CD4-positive, alpha-beta T cell treated with Interleukin-6 at 100 ng/mL for 8 hours (primary cell): ENCODE measurements around the gene TJAP1.

Experiments used
- DNase-seq: peaks from one replicate; pipeline ENCODE4 v3.0.0-alpha.2; 2020; ENCODE audit warnings: mixed read lengths, low spot score

Gene TJAP1

GRCh38 chr6:43504756-43505593 lies 27.6 kb downstream of the TJAP1 start:
- DNase-seq: no peak

GRCh38 chr6:43505718-43506117 lies 28.3 kb downstream of the TJAP1 start:
- no peak for DNase-seq

- no peak for DNase-seq
These were observed 28.8 kb downstream of the TJAP1 start for GRCh38 chr6:43506171-43506570.

- peak; percentile 76 for DNase-seq
These were observed 29.5 kb downstream of the TJAP1 start for GRCh38 chr6:43506667-43507471.

- DNase-seq: no peak
These were observed 31.2 kb downstream of the TJAP1 start for GRCh38 chr6:43508481-43509141.

DNA sequence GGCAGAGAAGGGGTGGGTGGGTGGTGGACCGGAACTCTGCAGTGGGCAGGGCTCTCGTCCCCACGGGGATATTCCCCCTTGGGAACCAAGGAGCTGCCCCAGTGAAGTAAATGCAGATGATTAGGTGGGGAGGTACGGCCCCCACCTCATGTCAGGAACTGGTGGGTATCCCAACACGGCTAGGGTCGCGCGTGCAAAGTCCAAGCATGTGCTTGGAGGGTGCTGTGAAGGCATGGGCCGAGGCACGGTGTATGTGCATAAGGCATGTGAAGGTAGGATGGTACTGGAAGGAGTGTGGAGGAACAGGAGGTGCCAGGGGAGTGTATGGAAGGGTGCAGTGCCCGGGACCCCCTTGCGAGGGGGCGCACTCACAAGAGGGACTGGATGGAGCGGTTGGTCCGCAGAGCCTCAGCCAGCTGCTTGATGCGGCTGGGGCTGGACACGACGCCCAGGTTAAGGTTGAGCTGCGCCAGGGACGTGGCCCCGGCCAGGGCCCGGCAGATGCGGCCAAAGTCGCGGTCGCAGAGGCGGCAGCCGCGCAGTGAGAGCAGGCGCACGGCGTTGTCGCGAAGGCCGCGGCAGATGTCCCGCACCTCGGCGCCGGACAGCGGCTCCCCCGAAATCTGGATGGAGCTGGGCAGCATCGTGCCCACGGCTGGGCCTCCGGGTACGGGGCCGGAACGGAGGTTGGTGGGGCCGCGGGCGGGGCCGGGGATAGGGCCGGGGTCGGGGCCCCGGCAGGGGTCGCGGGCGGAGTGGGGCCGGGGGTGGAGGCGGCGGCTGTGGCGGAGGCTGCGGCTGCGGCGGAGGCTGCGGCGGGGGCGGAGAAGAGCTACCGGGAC lies 32.0 kb downstream of the TJAP1 start:
- no peak for DNase-seq

DNA sequence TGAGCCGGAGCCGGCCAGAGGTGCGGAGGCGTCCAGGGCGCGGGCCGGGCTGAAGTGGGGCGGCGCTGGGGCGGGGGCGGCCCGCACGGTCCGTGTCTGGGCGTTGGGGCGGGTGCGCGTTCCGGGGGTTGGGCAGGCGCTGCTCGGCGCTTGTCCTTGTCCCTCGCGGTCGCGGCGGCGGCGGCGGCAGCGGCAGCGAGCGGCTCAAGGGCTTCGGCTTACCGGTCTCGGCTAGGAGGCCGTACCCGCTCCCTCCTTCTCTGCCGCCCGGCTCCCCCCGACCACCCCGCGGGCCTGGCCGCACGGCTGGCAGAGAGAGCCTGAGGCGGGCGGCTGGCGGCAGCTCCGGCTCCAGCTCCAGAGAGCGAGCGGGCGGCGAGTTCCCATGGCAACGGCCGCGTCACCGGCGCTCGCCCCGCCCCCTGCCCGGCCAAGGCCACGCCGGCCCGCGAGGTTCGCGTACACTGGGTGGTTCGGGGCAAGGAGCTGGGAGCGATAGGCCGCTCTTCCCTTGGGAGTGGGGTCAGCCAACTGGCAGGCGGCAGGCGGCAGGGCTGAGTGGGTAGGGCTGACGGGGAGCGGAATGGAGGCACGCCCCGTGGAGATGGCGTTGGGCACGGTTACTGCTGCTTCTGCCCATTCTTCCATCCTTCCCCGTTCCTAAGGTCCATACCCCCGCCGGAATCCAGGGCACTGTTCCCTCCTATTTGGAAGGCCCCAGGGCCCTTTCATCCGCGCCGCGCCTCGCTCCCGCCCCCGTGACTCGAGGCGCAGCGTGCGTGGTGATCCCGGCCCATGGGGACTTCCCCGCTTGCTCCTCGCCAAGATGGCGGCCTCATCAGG lies 32.8 kb downstream of the TJAP1 start, which contains the start of gene LRRC73:
Gene LRRC73 (minus strand): TSS at position 363 of the 843 bp plus-strand sequence. CDS start 561 bp downstream, outside the sequence.
- peak; percentile 65 for DNase-seq

DNA sequence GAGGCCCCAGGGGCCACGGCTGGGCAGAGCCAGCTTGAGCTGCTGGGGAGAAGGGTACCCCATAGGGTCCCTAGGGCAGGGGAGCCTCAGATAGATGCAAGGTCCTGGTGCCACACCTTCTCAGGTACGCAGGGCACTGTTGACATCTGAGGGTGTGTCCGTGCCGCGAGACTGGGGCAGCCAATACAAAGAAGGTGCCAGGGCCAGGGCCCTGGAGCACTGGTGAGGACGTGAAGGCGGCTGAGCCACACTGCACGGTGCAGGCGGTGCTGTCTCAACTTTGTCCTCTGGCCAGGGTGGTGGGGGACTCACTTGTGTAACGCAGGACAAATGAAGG lies 33.4 kb downstream of the TJAP1 start:
- no peak for DNase-seq

DNA sequence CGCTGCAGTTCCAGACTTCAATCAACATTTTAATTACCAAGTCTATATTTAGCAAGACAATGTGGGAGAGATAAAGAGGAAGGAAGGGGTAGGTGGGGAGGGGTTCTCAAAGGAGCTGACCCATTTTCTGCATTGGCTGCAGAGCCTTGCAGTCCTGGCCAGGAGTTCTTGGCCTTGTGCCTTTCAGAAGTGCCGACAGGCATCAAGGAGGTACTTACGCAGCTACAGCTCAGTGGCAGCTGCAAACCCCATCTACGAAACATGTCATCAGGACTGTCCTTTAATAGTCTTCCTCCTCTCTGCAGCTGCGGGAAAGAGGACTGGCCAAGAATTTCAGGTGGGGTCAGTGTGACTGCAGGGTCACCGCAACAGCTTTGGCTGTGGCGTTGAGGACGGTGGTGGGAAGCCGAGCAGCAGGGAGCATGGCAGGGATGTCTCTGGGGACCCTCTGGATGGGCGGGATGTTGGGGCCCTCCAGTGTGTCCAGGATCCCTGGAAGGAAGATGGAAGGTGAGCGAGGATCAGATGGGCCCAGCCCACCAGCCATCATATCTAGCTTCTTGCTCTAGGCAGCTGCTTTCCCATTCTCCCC lies 34.5 kb downstream of the TJAP1 start:
- no peak for DNase-seq

- DNase-seq: no peak
These were observed 38.4 kb downstream of the TJAP1 start for GRCh38 chr6:43515808-43516207.

GRCh38 chr6:43516367-43516696 lies 39.0 kb downstream of the TJAP1 start:
- DNase-seq: no peak

DNA sequence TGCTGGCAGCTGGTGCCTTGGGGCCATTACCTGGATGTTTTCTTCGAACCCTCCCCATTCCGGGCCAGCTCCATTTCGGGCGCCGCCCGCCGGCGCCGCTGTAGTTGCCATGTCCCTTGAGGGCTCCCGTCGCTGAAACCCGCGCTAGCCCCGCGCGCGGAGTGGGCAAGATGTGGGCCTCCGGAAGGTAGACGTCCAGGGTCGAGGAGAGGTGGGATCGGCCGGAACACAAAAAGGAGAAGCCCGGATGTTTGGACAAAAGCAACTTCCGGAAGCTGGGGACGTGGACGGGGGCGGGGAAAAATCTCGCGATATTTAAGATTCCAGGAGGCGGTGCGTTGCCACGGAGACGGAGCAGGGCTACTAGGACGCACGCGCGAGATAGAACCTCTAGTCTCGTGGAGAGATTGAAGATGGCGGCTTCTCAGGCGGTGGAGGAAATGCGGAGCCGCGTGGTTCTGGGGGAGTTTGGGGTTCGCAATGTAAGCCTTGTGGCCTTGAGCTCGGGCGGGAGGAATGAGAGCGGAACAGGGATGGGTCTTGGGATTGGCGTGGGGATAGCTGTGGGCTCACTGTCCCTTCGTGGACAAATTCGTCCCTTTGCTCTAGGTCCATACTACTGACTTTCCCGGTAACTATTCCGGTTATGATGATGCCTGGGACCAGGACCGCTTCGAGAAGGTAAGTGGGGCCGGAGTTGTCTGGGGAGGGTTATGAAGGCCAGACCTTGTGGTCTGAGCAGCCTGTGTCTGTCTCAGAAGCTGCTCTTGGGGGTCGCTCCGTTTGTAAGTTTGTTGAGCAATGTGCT lies 39.5 kb downstream of the TJAP1 start, which contains the start of the genes POLR1C and YIPF3:
Gene POLR1C (plus strand): TSS at position 393 of the 808 bp plus-strand sequence. CDS start 21 bp downstream, at position 414.
Gene YIPF3 (minus strand): TSS at position 230 of the 808 bp plus-strand sequence. CDS start 119 bp downstream, at position 111.
- DNase-seq: peak; percentile 96

- DNase-seq: no peak
These were observed 40.4 kb downstream of the TJAP1 start for GRCh38 chr6:43517505-43518357.

- DNase-seq: no peak
These were observed 42.7 kb downstream of the TJAP1 start for GRCh38 chr6:43520097-43520496.

DNA sequence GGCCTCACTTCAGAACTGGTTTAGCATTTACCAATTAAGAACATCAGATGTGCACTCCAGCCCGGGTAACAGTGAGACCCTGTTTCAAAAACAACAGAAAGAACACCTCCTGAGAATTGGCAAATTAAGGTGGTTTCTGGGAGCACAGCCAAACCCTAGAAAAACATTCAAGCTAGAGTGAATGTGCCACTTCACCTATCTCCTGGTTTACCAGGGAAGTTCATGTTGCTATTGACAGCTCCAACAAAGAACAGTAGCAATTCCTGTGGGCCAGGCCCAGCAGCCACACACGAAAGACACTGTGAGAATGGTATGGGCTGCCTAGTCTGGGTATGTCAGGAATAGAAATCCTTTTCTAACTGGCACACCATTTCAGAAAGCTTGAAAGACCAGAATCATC lies 44.5 kb downstream of the TJAP1 start:
- DNase-seq: no peak

DNA sequence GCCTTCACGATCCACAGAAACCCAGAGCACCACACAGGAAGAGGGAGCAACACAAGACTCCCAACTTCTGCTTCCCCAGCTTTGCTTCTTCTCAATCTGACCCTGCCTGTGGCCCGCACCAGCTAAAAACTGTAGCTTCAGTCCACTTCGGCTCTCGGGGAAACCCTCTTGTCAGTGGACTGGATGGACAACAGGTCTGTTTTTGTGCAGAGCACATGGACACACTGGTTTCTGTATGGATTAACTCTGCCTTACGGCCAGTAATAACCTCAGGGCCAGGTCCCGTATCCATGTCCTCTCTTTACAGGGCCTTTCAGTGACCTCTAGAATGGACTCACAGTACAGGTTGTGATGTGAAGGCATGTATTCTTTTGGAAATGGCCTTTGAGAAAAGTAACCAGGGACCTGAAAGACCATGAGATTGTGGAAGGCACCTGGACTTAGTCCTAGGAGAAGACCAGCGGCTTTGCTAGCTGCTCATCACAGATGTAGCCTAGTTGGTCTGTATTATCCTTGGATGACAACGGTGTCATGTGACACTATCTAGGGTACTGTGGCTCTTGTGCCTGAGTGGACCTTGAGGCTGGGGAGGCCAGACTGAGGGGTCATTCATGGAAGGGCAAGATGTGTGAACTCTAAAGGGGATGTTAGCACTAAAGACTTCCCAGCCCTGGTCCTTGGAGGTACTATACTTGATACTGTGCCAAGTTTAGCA lies 45.3 kb downstream of the TJAP1 start:
- no peak for DNase-seq

DNA sequence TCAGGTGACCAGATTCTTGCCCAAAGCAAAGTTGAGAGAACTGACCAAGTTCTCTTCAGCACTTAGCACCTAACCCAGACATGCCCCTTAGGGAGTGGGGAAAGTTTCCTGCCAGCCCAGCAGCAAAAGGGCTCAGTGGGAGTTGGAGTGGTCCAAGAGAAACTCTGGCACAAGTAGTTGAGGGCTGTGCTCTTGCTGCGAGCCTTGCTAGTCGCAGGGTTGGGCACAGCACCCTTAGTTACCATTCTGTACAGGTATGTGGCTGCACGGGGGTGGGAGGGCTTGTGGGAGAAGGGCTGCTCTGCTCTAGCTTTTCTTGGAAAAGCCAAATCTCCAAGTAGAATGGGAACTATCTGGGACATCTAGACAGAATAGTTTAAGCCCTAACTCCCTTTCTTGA lies 45.9 kb downstream of the TJAP1 start:
- DNase-seq: no peak

DNA sequence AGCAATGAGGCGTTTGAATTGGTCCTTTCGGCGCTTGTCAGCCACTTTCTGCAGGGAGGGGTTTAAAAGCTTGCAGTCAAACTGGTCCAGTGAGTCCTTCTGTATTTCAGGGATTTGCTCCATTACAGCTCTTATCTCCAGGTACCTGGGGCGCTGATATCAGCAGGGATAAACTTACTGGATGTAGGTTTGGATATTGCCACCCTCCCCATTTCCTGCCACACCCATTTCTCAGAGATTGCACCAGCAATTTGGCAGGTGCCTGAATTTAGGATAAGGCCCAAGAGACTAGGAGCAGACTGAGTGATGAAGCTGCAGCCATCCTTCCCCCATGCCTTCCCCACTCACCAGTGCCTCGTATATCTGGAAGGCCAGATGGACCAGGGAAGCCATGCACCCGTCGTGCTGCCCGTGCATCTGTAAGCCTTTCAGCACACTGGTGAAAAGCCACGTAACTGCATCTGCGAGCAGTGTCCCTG lies 47.2 kb downstream of the TJAP1 start:
- no peak for DNase-seq
